SK-N-SH (cell line): ENCODE measurements around the gene SLC25A41. TPM values are rescaled to one million over a fixed set of nuclear protein-coding genes. Genes with fewer than 3 reads are reported as not detected.

ENCODE experiments used
- CTCF ChIA-PET: fragments of 300-600, 350-600 bp; formaldehyde crosslinking; extraction: SDS; loops from one replicate; lab custom pipeline; 2021; lab: Yijun Ruan, JAX
- POLR2A ChIA-PET: fragments of 350-600 bp; sonication (Branson Sonifier 250); formaldehyde crosslinking; extraction: SDS; loops from one replicate; lab custom pipeline; 2020; ENCODE audit warnings: antibody characterized with exemption, inconsistent platforms; lab: Yijun Ruan, JAX
- DNase-seq: peaks from one replicate; pipeline ENCODE4 v3.0.0; 2012
- H2AFZ ChIP-seq: fragments of 200-600 bp; sonication (generic); 2 replicates; pipeline ENCODE4 v1.8.1; 2016; ENCODE audit warnings: antibody characterized with exemption, mild to moderate bottlenecking, low read depth
- H3F3A ChIP-seq: fragments of 200-600 bp; sonication (generic); replicated peaks from 2 replicates; pipeline ENCODE3; 2016; ENCODE audit warnings: antibody characterized with exemption, mild to moderate bottlenecking; ENCODE audit not compliant: insufficient read depth
- H3K27ac ChIP-seq, 2 experiments: fragments of 200-500 bp in 1 of 2; fragments of 200-600 bp in 1 of 2; sonication (Bioruptor generic) in 1 of 2; sonication (generic), shearing (Covaris generic) in 1 of 2; 2 replicates each; pipeline versions ENCODE4 v1.5.1 to v1.6.1; 2014 to 2016; ENCODE audit warnings: low read depth in 2 of 2, inconsistent platforms in 1 of 2, low read length in 1 of 2, mild to moderate bottlenecking in 1 of 2, mixed read lengths in 1 of 2
- H3K27me3 ChIP-seq: fragments of 200-600 bp; sonication (generic), shearing (Covaris generic); 2 replicates; pipeline ENCODE4 v1.6.1; 2016; ENCODE audit warnings: mixed run types; ENCODE audit not compliant: insufficient read depth
- H3K36me3 ChIP-seq, 2 experiments: fragments of 200-500 bp in 1 of 2; fragments of 200-600 bp in 1 of 2; sonication (Bioruptor generic) in 1 of 2; sonication (generic) in 1 of 2; replicated peaks in 1 of 2; 2 replicates each; pipeline versions ENCODE3 to v1.5.1; 2014 to 2016; ENCODE audit warnings: low read length in 1 of 2, mild to moderate bottlenecking in 1 of 2; ENCODE audit not compliant: insufficient read depth in 2 of 2, control insufficient read depth in 1 of 2
- H3K4me1 ChIP-seq, 2 experiments: fragments of 200-500 bp in 1 of 2; fragments of 200-600 bp in 1 of 2; sonication (Bioruptor generic) in 1 of 2; sonication (generic), shearing (Covaris generic) in 1 of 2; 2 replicates each; pipeline versions ENCODE4 v1.5.1 to v1.6.1; 2014 to 2016; ENCODE audit warnings: low read depth in 1 of 2, low read length in 1 of 2, mixed run types in 1 of 2; ENCODE audit not compliant: insufficient read depth in 2 of 2, control insufficient read depth in 1 of 2
- H3K4me2 ChIP-seq: fragments of 200-600 bp; sonication (generic), shearing (Covaris generic); 2 replicates; pipeline ENCODE4 v1.6.1; 2017; ENCODE audit warnings: mixed run types
- H3K4me3 ChIP-seq, 2 experiments: fragments of 200-500 bp in 1 of 2; fragments of 200-600 bp in 1 of 2; sonication (Bioruptor generic) in 1 of 2; sonication (generic), shearing (Covaris generic) in 1 of 2; 2 replicates each; pipeline versions ENCODE4 v1.5.1 to v1.8.1; 2014 to 2016; ENCODE audit warnings: low read depth in 2 of 2, inconsistent platforms in 1 of 2, low read length in 1 of 2, mild to moderate bottlenecking in 1 of 2, mixed read lengths in 1 of 2, moderate library complexity in 1 of 2
- H3K79me2 ChIP-seq: fragments of 200-600 bp; sonication (generic); 2 replicates; pipeline ENCODE4 v1.8.1; 2017; ENCODE audit warnings: mild to moderate bottlenecking; ENCODE audit not compliant: insufficient read depth
- H3K9ac ChIP-seq: fragments of 200-600 bp; sonication (generic); 2 replicates; pipeline ENCODE4 v1.6.1; 2017; ENCODE audit warnings: mixed run types
- H3K9me2 ChIP-seq: fragments of 200-600 bp; sonication (generic); 2 replicates; pipeline ENCODE4 v1.6.1; 2017; ENCODE audit warnings: mixed run types
- H3K9me3 ChIP-seq: fragments of 200-600 bp; sonication (generic); 2 replicates; pipeline ENCODE4 v1.6.1; 2017; ENCODE audit warnings: mixed run types, mild to moderate bottlenecking, moderate library complexity
- H4K20me1 ChIP-seq: fragments of 200-600 bp; sonication (generic); 2 replicates; pipeline ENCODE4 v1.6.1; 2017; ENCODE audit warnings: mild to moderate bottlenecking, mixed run types; ENCODE audit not compliant: insufficient read depth
- CHD2 ChIP-seq: fragments of 150-350 bp; IDR thresholded peaks from 2 replicates; pipeline ENCODE4 v1.6.1; 2018; ENCODE audit warnings: low read length; ENCODE audit not compliant: partially characterized antibody
- EZH2phosphoT487 ChIP-seq: fragments of 200-600 bp; sonication (generic); IDR thresholded peaks from 2 replicates; pipeline ENCODE4 v1.6.1; 2017; ENCODE audit warnings: low read depth, mixed run types, mild to moderate bottlenecking, antibody characterized with exemption, moderate library complexity, borderline replicate concordance
- FOSL2 ChIP-seq: IDR thresholded peaks from 2 replicates; pipeline ENCODE4 v1.4.0; 2012; ENCODE audit warnings: low read depth, mild to moderate bottlenecking, moderate library complexity, borderline replicate concordance
- FOXJ3 ChIP-seq: sonication (generic); formaldehyde crosslinking; IDR thresholded peaks from 2 replicates; pipeline ENCODE4 v1.5.1; 2020; ENCODE audit warnings: mild to moderate bottlenecking, missing genetic modification reagents
- FOXM1 ChIP-seq: IDR thresholded peaks from 2 replicates; pipeline ENCODE4 v1.4.0; 2012; ENCODE audit warnings: low read depth, mild to moderate bottlenecking
- GABPA ChIP-seq: IDR thresholded peaks from 2 replicates; pipeline ENCODE4 v1.4.0; 2012; ENCODE audit warnings: low read depth, mild to moderate bottlenecking
- MEF2A ChIP-seq: IDR thresholded peaks from 2 replicates; pipeline ENCODE4 v1.4.0; 2012; ENCODE audit warnings: low read depth, borderline replicate concordance
- RAD21 ChIP-seq: IDR thresholded peaks from 2 replicates; pipeline ENCODE4 v1.6.1; 2012; ENCODE audit warnings: mild to moderate bottlenecking, low read length
- RXRA ChIP-seq: IDR thresholded peaks from 2 replicates; pipeline ENCODE4 v1.4.0; 2012; ENCODE audit warnings: low read depth, mild to moderate bottlenecking, borderline replicate concordance
- SIN3A ChIP-seq: IDR thresholded peaks from 2 replicates; pipeline ENCODE4 v1.6.1; 2012; ENCODE audit warnings: low read depth, mild to moderate bottlenecking, low read length, moderate library complexity, borderline replicate concordance
- SMC3 ChIP-seq: IDR thresholded peaks from 2 replicates; pipeline ENCODE4 v1.6.1; 2012; ENCODE audit warnings: low read depth, low read length, improper control_type of control experiment
- WGBS: methylation state at CpG from one replicate; pipeline ENCODE4 v1.1.6; 2017; ENCODE audit warnings: low lambda C conversion rate; 5-methylcytosine and 5-hydroxymethylcytosine counted together
- polyA plus RNA-seq, 3 experiments: library from polyadenylated mRNA; depleted of rRNA; stranded (reverse); fragments of >200 nt; gene quantifications; 2 replicates each; pipeline ENCODE4 v1.2.3, GENCODE V29; 2012
- TF ChIP-seq, protein P1 (sequence below): fragments of 150-350 bp; IDR thresholded peaks from 2 replicates; pipeline ENCODE4 v1.6.1; 2017; ENCODE audit warnings: antibody characterized with exemption, low read length, low read depth, borderline replicate concordance
- TF ChIP-seq, protein P2 (sequence below): IDR thresholded peaks from 2 replicates; pipeline ENCODE4 v1.6.1; 2012; ENCODE audit warnings: mild to moderate bottlenecking, low read depth, low read length, moderate library complexity
- TF ChIP-seq, protein P3 (sequence below): IDR thresholded peaks from 2 replicates; pipeline ENCODE4 v1.4.0; 2012; ENCODE audit warnings: low read depth, borderline replicate concordance
- TF ChIP-seq, protein P4 (sequence below): IDR thresholded peaks from 2 replicates; pipeline ENCODE4; 2012

Gene SLC25A41
- polyA plus RNA-seq, 1 of the 3 experiments (the other 2 are of a cell fraction), result 0.12 TPM

DNA sequence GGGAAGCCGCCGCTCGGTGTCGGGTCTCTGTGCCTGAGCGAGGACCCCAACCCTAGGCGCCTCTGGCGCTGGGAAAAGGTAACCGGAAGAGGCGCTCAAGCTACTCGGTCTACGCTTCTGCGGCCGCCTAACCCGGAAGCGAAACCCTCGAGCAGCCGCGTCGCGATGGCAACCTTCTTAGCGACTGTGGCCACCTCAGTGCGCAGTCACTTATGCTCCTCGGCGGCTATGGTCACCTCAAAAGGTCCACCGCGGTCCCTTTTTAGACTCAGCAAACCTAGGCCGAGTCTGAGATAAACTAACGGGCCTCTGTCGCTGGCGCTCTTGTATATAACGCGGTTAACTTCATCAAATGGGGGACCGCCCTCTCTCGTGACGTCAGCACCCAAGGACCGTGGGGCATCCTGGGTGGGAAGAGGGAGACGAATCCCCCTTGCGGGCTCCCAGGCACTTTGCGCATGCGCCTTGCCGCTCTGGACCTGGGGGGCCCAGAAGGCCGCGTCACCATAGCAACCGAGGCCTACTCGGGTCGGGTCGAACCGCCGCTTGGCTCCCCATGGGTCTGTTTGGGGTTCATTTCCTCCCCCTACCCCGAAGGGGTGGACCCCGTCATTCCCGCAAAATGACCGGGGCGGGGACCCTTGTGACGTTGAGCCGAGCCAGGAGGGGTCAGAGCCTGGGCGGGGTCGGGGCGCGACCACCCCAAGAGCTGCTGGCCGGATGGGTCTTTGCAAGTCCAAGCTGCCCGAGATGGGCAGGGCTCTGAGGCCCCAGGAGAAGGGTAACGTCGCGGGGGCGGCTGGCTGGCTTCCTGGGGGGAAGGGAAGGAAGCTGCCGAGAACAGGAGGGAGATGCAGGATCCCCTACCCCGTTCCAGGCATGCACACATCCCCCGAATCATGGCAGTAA, 40.2 kb downstream of the SLC25A41 start, which contains the start of gene GTF2F1 (continued):
- TF ChIP-seq, protein P1, sequence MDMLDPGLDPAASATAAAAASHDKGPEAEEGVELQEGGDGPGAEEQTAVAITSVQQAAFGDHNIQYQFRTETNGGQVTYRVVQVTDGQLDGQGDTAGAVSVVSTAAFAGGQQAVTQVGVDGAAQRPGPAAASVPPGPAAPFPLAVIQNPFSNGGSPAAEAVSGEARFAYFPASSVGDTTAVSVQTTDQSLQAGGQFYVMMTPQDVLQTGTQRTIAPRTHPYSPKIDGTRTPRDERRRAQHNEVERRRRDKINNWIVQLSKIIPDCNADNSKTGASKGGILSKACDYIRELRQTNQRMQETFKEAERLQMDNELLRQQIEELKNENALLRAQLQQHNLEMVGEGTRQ, result no peak
- TF ChIP-seq, protein P2, sequence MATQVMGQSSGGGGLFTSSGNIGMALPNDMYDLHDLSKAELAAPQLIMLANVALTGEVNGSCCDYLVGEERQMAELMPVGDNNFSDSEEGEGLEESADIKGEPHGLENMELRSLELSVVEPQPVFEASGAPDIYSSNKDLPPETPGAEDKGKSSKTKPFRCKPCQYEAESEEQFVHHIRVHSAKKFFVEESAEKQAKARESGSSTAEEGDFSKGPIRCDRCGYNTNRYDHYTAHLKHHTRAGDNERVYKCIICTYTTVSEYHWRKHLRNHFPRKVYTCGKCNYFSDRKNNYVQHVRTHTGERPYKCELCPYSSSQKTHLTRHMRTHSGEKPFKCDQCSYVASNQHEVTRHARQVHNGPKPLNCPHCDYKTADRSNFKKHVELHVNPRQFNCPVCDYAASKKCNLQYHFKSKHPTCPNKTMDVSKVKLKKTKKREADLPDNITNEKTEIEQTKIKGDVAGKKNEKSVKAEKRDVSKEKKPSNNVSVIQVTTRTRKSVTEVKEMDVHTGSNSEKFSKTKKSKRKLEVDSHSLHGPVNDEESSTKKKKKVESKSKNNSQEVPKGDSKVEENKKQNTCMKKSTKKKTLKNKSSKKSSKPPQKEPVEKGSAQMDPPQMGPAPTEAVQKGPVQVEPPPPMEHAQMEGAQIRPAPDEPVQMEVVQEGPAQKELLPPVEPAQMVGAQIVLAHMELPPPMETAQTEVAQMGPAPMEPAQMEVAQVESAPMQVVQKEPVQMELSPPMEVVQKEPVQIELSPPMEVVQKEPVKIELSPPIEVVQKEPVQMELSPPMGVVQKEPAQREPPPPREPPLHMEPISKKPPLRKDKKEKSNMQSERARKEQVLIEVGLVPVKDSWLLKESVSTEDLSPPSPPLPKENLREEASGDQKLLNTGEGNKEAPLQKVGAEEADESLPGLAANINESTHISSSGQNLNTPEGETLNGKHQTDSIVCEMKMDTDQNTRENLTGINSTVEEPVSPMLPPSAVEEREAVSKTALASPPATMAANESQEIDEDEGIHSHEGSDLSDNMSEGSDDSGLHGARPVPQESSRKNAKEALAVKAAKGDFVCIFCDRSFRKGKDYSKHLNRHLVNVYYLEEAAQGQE, result no peak
- no peak for TF ChIP-seq FOSL2
- no peak for TF ChIP-seq RXRA
- TF ChIP-seq, protein P3, sequence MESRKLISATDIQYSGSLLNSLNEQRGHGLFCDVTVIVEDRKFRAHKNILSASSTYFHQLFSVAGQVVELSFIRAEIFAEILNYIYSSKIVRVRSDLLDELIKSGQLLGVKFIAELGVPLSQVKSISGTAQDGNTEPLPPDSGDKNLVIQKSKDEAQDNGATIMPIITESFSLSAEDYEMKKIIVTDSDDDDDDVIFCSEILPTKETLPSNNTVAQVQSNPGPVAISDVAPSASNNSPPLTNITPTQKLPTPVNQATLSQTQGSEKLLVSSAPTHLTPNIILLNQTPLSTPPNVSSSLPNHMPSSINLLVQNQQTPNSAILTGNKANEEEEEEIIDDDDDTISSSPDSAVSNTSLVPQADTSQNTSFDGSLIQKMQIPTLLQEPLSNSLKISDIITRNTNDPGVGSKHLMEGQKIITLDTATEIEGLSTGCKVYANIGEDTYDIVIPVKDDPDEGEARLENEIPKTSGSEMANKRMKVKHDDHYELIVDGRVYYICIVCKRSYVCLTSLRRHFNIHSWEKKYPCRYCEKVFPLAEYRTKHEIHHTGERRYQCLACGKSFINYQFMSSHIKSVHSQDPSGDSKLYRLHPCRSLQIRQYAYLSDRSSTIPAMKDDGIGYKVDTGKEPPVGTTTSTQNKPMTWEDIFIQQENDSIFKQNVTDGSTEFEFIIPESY, result no peak
- TF ChIP-seq SIN3A, result peak; percentile 81; the same call in 1 of the 2 replicates

DNA sequence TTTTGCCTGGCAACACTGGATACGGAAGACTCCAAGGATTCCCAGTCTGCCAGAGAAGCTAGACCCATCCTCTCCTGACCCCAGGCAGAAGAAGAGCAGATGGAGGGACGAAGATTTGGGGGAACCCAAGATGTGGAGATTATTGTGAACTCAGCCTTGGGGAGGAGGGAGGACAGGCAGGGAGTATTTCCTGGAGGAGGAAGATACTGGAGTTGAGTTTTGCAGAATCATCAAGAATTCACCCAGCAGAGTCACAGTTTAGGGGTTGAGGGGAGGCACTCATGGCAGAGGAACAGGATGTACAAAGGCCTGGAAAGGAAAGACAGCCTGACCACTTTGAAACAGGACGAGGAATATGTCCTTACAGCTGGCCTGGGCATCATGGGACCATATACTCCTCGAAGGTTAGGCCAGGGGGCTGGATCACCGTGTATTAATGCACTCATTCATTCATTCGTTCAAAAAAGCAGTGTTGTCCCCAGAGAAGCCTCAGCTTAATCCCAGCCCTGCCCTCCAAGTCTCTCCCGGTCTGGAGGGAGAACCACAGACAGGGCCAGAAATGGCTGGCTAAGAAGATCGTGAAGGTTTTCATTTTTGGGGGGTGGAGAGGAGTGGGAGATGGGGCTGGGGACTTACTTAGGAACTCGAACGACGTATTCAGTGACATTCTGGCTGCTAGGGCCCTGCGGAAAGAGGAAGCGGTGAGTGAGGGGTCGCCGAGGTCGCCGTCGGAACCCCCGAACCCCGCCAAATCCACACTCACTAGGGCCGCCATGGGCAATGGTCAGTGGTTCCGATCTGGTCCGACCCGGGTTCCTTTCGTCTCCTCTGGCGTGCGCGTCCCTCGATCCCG, 41.1 kb downstream of the SLC25A41 start:
- WGBS, result 8% methylated on average over 19 of the region's 30 CpGs
- H3F3A ChIP-seq, result no peaks in the 10 kb centered on the region
- CTCF ChIA-PET, result interaction anchor here (0.5 to 2.2 kb wide), 6 partner anchors 12 to 344 kb away, joined by 3 to 8 read pairs (median 3); partner anchors contain the start of gene ALKBH7
- H3K9me2 ChIP-seq, result no peaks in the 10 kb centered on the region
- POLR2A ChIA-PET, result interaction anchor here (0.6 to 1.0 kb wide), 3 partner anchors 19 to 150 kb away, joined by 3 to 4 read pairs (median 3); no protein-coding TSS in a partner anchor
- TF ChIP-seq SMC3, result no peak
- no peak for TF ChIP-seq MEF2A
- no peak for TF ChIP-seq CHD2
- TF ChIP-seq, protein P4, sequence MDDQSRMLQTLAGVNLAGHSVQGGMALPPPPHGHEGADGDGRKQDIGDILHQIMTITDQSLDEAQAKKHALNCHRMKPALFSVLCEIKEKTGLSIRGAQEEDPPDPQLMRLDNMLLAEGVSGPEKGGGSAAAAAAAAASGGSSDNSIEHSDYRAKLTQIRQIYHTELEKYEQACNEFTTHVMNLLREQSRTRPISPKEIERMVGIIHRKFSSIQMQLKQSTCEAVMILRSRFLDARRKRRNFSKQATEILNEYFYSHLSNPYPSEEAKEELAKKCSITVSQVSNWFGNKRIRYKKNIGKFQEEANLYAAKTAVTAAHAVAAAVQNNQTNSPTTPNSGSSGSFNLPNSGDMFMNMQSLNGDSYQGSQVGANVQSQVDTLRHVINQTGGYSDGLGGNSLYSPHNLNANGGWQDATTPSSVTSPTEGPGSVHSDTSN, result no peak
- TF ChIP-seq SIN3A, result no peak
- no peak for TF ChIP-seq FOXJ3 (CRISPR knock-in tag)
- TF ChIP-seq EZH2phosphoT487, result no peak
- no peak for TF ChIP-seq FOXM1
- no peak for TF ChIP-seq RXRA
- no peak for TF ChIP-seq RAD21
- no peak for TF ChIP-seq GABPA
- TF ChIP-seq, all 33 proteins: peak for 0
- no peaks in the 10 kb centered on the region for H4K20me1 ChIP-seq
- peak overlapping the region; percentile 94 for H3K4me2 ChIP-seq
- H3K79me2 ChIP-seq, result peaks cover 44% of the 10 kb centered on the region
- peak overlapping the region; percentile 85 for H3K9ac ChIP-seq
- peaks cover 5 to 11% of the 10 kb centered on the region in 2 experiments; a peak in 2 of 4 replicates for H3K4me1 ChIP-seq
- no peaks in the 10 kb centered on the region for H3K27me3 ChIP-seq
- peaks cover 20 to 22% of the 10 kb centered on the region in 2 experiments for H3K36me3 ChIP-seq
- H3K9me3 ChIP-seq, result no peaks in the 10 kb centered on the region
- peak overlapping the region; percentile 94 for H3K27ac ChIP-seq
- peak overlapping the region; percentile 84 to 89 for H3K4me3 ChIP-seq
- H2AFZ ChIP-seq, result peak overlapping the region; percentile 92
- no peak for DNase-seq
